HepG2 (cell line): ENCODE data around the gene THPO. TPM values are rescaled to one million over a fixed set of nuclear protein-coding genes. Genes with fewer than 3 reads are reported as not detected.

ENCODE experiments used
- ATAC-seq: fragments of 200-7000 bp; cut with Tn5 transposase; 3 replicates; pipeline ENCODE4 v1.9.1; 2020; ENCODE audit warnings: mild to moderate bottlenecking, moderate library complexity
- BruUV-seq: library from RNA; stranded (reverse); fragments of 400-500 nt; replicated peaks from 2 replicates; lab custom pipeline; 2021; lab: Mats Ljungman, UMichigan
- CTCF ChIA-PET: fragments of 300-600 bp; formaldehyde crosslinking; extraction: SDS; loops from one replicate; lab custom pipeline; 2021; ENCODE audit warnings: low total read pairs, inconsistent platforms, low intra/inter-chr PET ratio; lab: Yijun Ruan, JAX
- POLR2A ChIA-PET: fragments of 350-600 bp; sonication (Branson Sonifier 250); formaldehyde crosslinking; loops from one replicate; lab custom pipeline; 2020; ENCODE audit warnings: antibody characterized with exemption, inconsistent platforms; lab: Yijun Ruan, JAX
- DNase-seq: peaks from one replicate; pipeline ENCODE4 v3.0.0-alpha.2; 2015; ENCODE audit warnings: low spot score
- FAIRE-seq: peaks from 3 replicates; lab custom pipeline; 2011; peaks lifted over from hg19 to GRCh38; lab: Jason Lieb, UNC
- H2AFZ ChIP-seq: one replicate; pipeline ENCODE4 v1.6.1; 2011; ENCODE audit warnings: low read length, inconsistent platforms
- H3K27ac ChIP-seq: fragments of 300-600 bp; 3 replicates; pipeline ENCODE4 v1.8.0; 2011; ENCODE audit warnings: mixed run types, mild to moderate bottlenecking, mixed read lengths, low read length, inconsistent platforms; ENCODE audit not compliant: insufficient read depth; ENCODE audit errors: extremely low read length
- H3K27me3 ChIP-seq, 2 experiments: fragments of 200-600 bp in 1 of 2; 2 replicates in 1 of 2; 3 replicates in 1 of 2; pipeline versions ENCODE4 v1.6.0 to v1.8.0; 2011; ENCODE audit warnings: low read length in 2 of 2, mild to moderate bottlenecking in 2 of 2, moderate library complexity in 2 of 2, inconsistent platforms in 1 of 2; ENCODE audit not compliant: insufficient read depth in 2 of 2, control insufficient read depth in 1 of 2
- H3K36me3 ChIP-seq, 2 experiments: fragments of 200-600 bp in 1 of 2; replicated peaks in 1 of 2; 2 replicates in 1 of 2; 3 replicates in 1 of 2; pipeline versions ENCODE4 v1.5.1 to v1.8.0; 2011; ENCODE audit warnings: low read length in 2 of 2, inconsistent platforms in 1 of 2; ENCODE audit not compliant: insufficient read depth in 2 of 2, control insufficient read depth in 1 of 2
- H3K4me1 ChIP-seq: 2 replicates; pipeline ENCODE4 v1.5.1; 2012; ENCODE audit warnings: low read length, inconsistent platforms; ENCODE audit not compliant: insufficient read depth
- H3K4me2 ChIP-seq: 2 replicates; pipeline ENCODE4 v1.6.0; 2011; ENCODE audit warnings: low read depth, low read length, inconsistent platforms
- H3K4me3 ChIP-seq, 3 experiments: fragments of 200-600 bp in 1 of 3; sonication (generic), shearing (Covaris generic) in 1 of 3; replicated peaks in 1 of 3; 2 replicates each; pipeline ENCODE4 v1.5.1; 2011 to 2016; ENCODE audit warnings: low read length in 3 of 3, inconsistent platforms in 2 of 3, low read depth in 2 of 3, mild to moderate bottlenecking in 2 of 3, control low read depth in 1 of 3, mixed read lengths in 1 of 3; ENCODE audit not compliant: insufficient read depth in 1 of 3
- H3K79me2 ChIP-seq: one replicate; pipeline ENCODE4 v1.6.1; 2011; ENCODE audit warnings: low read length, inconsistent platforms; ENCODE audit not compliant: insufficient read depth
- H3K9ac ChIP-seq: 2 replicates; pipeline ENCODE4 v1.6.0; 2011; ENCODE audit warnings: mild to moderate bottlenecking, low read depth, low read length, inconsistent platforms; ENCODE audit not compliant: insufficient read depth
- H3K9me3 ChIP-seq: 2 replicates; pipeline ENCODE4 v1.5.1; 2012; ENCODE audit warnings: mild to moderate bottlenecking, low read length
- H4K20me1 ChIP-seq: 2 replicates; pipeline ENCODE4 v1.6.0; 2011; ENCODE audit warnings: inconsistent platforms, mild to moderate bottlenecking, low read length, moderate library complexity; ENCODE audit not compliant: insufficient read depth
- ONECUT2 ChIP-seq: sonication (generic); formaldehyde crosslinking; IDR thresholded peaks from 2 replicates; pipeline ENCODE4 v1.4.0; 2020; ENCODE audit warnings: missing genetic modification reagents
- PITX1 ChIP-seq: sonication (generic); formaldehyde crosslinking; IDR thresholded peaks from 2 replicates; pipeline ENCODE4 v1.5.1; 2020; ENCODE audit warnings: mild to moderate bottlenecking, missing genetic modification reagents
- SKI ChIP-seq: fragments of 450-650 bp; IDR thresholded peaks from one replicate; pipeline ENCODE4 v1.6.1; 2018; ENCODE audit warnings: mild to moderate bottlenecking; ENCODE audit not compliant: partially characterized antibody
- SMARCE1 ChIP-seq: fragments of 450-650 bp; IDR thresholded peaks from 2 replicates; pipeline ENCODE4 v1.6.1; 2017; ENCODE audit warnings: borderline replicate concordance
- TBX3 ChIP-seq: fragments of 450-650 bp; IDR thresholded peaks from 2 replicates; pipeline ENCODE4 v1.6.1; 2017; ENCODE audit warnings: antibody characterized with exemption, mild to moderate bottlenecking, inconsistent platforms, borderline replicate concordance
- TRAFD1 ChIP-seq: sonication (generic); formaldehyde crosslinking; IDR thresholded peaks from 2 replicates; pipeline ENCODE4 v1.5.1; 2020; ENCODE audit warnings: missing genetic modification reagents, mild to moderate bottlenecking, borderline replicate concordance
- XBP1 ChIP-seq: sonication (generic); formaldehyde crosslinking; IDR thresholded peaks from 2 replicates; pipeline ENCODE4 v1.5.0; 2020; ENCODE audit warnings: missing genetic modification reagents
- ZBTB33 ChIP-seq: sonication (generic); formaldehyde crosslinking; IDR thresholded peaks from 2 replicates; pipeline ENCODE4 v1.4.0; 2020; ENCODE audit warnings: missing genetic modification reagents
- ZNF687 ChIP-seq: sonication (generic); formaldehyde crosslinking; IDR thresholded peaks from 2 replicates; pipeline ENCODE4 v1.5.1; 2020; ENCODE audit warnings: mild to moderate bottlenecking, missing genetic modification reagents, moderate library complexity
- ZNF780A ChIP-seq: sonication (generic); formaldehyde crosslinking; IDR thresholded peaks from 2 replicates; pipeline ENCODE4 v1.8.0; 2022; ENCODE audit warnings: mild to moderate bottlenecking, missing genetic modification reagents, moderate library complexity
- WGBS: methylation state at CpG from one replicate; pipeline ENCODE4 v1.1.6; 2017; ENCODE audit warnings: low lambda C conversion rate; 5-methylcytosine and 5-hydroxymethylcytosine counted together
- in situ Hi-C: cut with HindIII; loops from 2 replicates; pipeline ENCODE4 v1.10.0; 2017; ENCODE audit warnings: low pct_unique_long_range_greater_than_20kb; ENCODE audit not compliant: extremely low pct_ligation_motif_present
- intact Hi-C: fragments of 100-400 bp; cut with micrococcal nuclease; formaldehyde crosslinking; loops from one replicate; pipeline ENCODE4 v1.10.0; 2022; ENCODE audit not compliant: unreplicated experiment
- polyA plus RNA-seq, 8 experiments: library from polyadenylated mRNA; depleted of rRNA in 3 of 8; stranded (reverse) in 7 of 8; unstranded in 1 of 8; fragments of >200 nt; fragmentation: Illumina TruSeq in 4 of 8; extraction: Trizol in 4 of 8; gene quantifications; 2 replicates each; pipeline versions ENCODE4 v1.2.1 to v1.2.3, GENCODE V29; 2011 to 2016; ENCODE audit warnings: low read depth in 4 of 8, missing spikeins in 1 of 8, mixed read lengths in 1 of 8; ENCODE audit not compliant: insufficient read depth in 1 of 8
- total RNA-seq, 5 experiments: library from RNA; depleted of rRNA; stranded (reverse); fragments of >200 nt; fragmentation: Illumina TruSeq; extraction: Trizol; gene quantifications; 2 replicates each; pipeline ENCODE4 v1.2.3, GENCODE V29; 2016; ENCODE audit warnings: low read depth in 1 of 5
- TF ChIP-seq, protein P1 (sequence below): sonication (generic); formaldehyde crosslinking; IDR thresholded peaks from 2 replicates; pipeline ENCODE4 v1.9.0; 2022; ENCODE audit warnings: missing genetic modification reagents, mild to moderate bottlenecking, borderline replicate concordance

Gene THPO
- total and polyA plus RNA-seq, 2 of the 13 experiments (the other 11 are each of a cell fraction or from before 2014, with no cell fraction given), result 2.8 to 4.8 TPM

DNA sequence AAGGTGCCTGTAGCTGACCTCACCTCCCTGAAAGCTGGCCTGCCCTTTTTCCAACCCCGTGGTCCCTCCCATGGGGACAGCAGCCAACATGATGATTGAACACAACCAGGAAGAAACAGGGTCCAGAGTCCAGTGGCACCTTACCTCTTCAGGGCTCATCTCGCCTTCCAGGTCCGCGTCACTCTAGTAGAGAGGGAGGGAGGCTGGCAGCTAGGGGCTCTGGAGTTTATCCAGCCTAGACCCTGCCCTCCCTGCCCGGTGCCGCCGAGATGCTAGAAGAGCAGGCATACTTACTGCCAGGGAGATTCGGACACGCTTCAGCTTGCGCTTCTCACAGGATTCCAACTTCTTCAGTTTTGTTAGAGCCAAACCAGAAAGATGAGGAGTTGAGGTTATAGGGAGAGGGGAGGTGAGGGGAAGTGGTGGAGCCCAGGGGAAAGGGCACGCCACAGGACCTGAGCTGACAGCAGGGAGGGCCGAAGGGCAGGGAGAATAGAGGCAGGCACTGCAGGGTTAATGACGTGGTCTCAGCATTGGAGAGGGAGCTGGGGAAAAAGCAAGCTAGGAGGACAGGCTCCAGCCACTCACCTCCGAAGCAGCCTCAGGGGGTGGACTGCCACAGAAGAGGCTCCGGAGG lies 25.7 kb downstream of the THPO start (continued):
- TF ChIP-seq TBX3 (no peak), ONECUT2 (CRISPR knock-in tag) (no peak), SMARCE1 (no peak), ZNF780A (no peak)

GRCh38 chr3:184351511-184352148 lies 26.4 kb downstream of the THPO start:
- Histone ChIP-seq H3K79me2 (no peaks in the 10 kb centered on the region), H4K20me1 (no peaks in the 10 kb centered on the region), H3K4me3 (no peak overlapping the region), H3K27ac (no peak overlapping the region), H3K4me2 (no peak overlapping the region), H3K27me3 (no peaks in the 10 kb centered on the region), H3K4me1 (peaks cover 23% of the 10 kb centered on the region), H3K9me3 (no peaks in the 10 kb centered on the region), H3K36me3 (peaks cover 13 to 39% of the 10 kb centered on the region in 2 experiments; a peak in 4 of 5 replicates), H3K9ac (no peak overlapping the region), H2AFZ (no peak overlapping the region)
- in situ Hi-C loops, result loop anchor here (5.0 kb wide), 1 partner anchor 191 kb away; no protein-coding TSS in a partner anchor
- TSS peak; percentile 32 for BruUV-seq
- DNase-seq (no peak), FAIRE-seq (no peak), ATAC-seq (peak; percentile 10; the same call in 2 of the 3 replicates)
- ChIA-PET CTCF (no interaction called here), POLR2A (interaction anchor here (2.8 kb wide), 1 partner anchor 10 kb away, joined by 11 read pairs; the partner anchor contains the start of genes CLCN2 and POLR2H)
- intact Hi-C loops, result no loop called here
- WGBS, result 64% methylated on average over 8 of the region's 9 CpGs
- TF ChIP-seq, protein P1, sequence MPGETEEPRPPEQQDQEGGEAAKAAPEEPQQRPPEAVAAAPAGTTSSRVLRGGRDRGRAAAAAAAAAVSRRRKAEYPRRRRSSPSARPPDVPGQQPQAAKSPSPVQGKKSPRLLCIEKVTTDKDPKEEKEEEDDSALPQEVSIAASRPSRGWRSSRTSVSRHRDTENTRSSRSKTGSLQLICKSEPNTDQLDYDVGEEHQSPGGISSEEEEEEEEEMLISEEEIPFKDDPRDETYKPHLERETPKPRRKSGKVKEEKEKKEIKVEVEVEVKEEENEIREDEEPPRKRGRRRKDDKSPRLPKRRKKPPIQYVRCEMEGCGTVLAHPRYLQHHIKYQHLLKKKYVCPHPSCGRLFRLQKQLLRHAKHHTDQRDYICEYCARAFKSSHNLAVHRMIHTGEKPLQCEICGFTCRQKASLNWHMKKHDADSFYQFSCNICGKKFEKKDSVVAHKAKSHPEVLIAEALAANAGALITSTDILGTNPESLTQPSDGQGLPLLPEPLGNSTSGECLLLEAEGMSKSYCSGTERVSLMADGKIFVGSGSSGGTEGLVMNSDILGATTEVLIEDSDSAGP (CRISPR knock-in tag), result peak; percentile 15; the same call in 1 of the 2 replicates
- no peak for TF ChIP-seq XBP1 (CRISPR knock-in tag)
- peak; percentile 51 for TF ChIP-seq ZNF687 (CRISPR knock-in tag)
- no peak for TF ChIP-seq PITX1 (CRISPR knock-in tag)
- peak; percentile 65 for TF ChIP-seq ZBTB33 (CRISPR knock-in tag)
- no peak for TF ChIP-seq SKI
- no peak for TF ChIP-seq TRAFD1 (CRISPR knock-in tag)
